GM10266 (cell line): ENCODE results near the gene IQGAP1.

ENCODE experiments used
- DNase-seq: peaks from one replicate; pipeline ENCODE4 v3.0.0; 2012; ENCODE audit errors: extremely low spot score
- CTCF ChIP-seq: IDR thresholded peaks from 2 replicates; pipeline ENCODE4 v1.5.1; 2012; ENCODE audit warnings: mild to moderate bottlenecking, low read depth; ENCODE audit not compliant: control insufficient read depth, insufficient read depth; ENCODE audit errors: missing control alignments

Gene IQGAP1

DNA sequence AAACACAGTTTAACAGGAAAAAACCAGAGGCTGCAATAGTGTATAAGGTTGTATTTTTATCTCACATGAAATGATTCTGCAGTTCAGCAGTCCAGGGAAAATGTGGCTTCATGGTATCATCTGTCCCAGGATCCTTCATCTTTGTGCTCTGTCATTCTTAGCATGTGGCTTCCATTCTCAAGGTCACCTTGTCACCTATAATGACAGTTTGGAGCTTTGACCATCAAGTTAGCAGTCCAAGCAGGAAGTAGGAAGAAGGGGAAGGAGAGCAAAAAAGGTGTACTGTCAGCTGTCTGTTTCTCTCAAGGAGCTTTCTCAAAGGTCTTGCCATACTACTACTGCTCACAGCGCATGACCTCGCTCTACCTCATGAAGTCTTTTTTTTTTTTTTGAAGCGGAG lies 83.1 kb downstream of the IQGAP1 start:
- TF ChIP-seq CTCF = no peak
- DNase-seq = no peak

GRCh38 chr15:90471769-90472168 lies 83.7 kb downstream of the IQGAP1 start:
- no peak for DNase-seq

DNA sequence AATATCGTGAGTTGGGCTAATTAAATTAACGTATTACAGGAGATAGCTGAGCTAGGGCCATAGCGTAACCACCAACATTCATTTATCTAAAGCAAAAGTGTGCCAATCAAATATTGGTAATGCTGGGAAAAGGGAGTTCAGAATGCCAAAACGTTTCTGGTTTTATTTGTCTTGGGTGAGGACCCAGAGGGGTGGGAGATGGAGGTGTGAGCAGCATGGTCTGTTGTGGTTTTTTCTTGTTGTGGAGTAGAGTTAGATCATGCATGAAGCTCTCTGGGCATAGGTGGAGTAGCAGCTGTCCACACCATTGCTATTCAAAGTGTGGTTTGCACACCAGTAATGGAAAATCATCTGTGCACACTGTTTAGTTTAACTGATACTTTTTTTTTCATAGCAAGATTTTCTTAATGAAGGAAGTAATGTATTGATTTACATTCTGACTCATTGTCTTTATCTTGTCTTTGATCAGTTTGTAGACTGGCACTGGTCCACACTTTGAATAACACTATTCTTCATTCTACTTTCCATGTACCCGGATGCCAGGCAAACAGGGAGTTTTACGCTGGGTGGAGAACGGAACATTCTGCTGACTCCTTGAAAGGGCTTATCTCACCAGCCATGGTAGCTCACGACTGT lies 90.9 kb downstream of the IQGAP1 start:
- no peak for DNase-seq
- no peak for TF ChIP-seq CTCF

More at GRCh38 chr15:90471769-90472168, 83.7 kb downstream of the IQGAP1 start:
- no peak for TF ChIP-seq CTCF

GRCh38 chr15:90479656-90480055 lies 91.6 kb downstream of the IQGAP1 start:
- no peak for TF ChIP-seq CTCF
- DNase-seq = no peak

- DNase-seq = no peak
- TF ChIP-seq CTCF = no peak
These were observed 93.0 kb downstream of the IQGAP1 start for GRCh38 chr15:90481023-90481422.

DNA sequence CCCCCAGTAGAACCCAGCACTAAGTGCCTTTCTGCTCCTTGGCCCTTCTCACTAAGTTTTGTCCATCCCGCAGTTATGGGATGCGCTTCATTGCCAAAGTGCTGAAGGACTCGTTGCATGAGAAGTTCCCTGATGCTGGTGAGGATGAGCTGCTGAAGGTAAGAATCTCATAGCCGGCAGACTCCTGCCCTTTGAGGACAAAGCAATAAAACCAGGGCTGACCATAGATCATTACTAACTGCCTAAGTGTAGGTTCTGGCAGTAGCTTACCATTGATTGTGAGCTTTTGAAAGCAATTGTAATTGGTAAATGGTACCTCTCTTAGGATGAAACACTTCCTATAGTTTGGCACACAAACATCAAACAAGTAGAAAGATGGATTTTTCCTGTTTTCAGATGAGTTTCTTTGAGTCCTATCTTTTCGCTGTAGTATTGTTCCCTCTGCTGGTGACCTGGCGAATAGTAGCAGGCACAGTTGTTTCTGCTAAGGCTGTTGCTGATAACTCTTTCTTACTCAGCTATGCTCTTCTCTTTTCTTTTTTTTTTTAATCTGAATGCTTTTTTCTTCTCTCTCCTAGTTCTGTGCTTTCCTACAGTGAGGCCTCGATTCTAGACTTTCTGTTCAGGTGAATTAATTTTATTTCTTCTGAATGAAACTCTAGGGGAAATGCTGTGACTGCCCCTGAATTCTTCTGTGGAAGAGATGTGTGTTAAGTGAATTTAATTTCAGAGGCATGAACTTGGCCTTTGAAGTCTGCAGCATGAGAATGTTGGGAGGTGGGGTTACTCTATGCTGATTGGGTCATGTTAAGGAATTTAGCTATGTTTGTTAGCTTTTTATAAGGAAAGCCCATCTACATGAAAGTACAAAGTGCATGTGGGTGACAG lies 94.3 kb downstream of the IQGAP1 start:
- peak; percentile 24 for DNase-seq
- peak; percentile 74 for TF ChIP-seq CTCF

- DNase-seq = no peak
- TF ChIP-seq CTCF = no peak
These were observed 94.9 kb downstream of the IQGAP1 start for GRCh38 chr15:90483012-90483307.
